Dedifferentiated amniotic fluid mesenchymal stem cell (primary cell): ENCODE measurements around the gene PRKG1.
A peak's percentile ranks its signal among the peaks of the same experiment; 100 is the strongest.
"Not testable (repeated sequence)": the region's sequence is repeated elsewhere in the genome, so short reads cannot be mapped to it uniquely, and the experiment has no call there.

ENCODE experiments used
- DNase-seq: peaks from one replicate; pipeline ENCODE4 v3.0.0-alpha.2; 2016; ENCODE audit errors: extremely low spot score

Gene PRKG1

DNA sequence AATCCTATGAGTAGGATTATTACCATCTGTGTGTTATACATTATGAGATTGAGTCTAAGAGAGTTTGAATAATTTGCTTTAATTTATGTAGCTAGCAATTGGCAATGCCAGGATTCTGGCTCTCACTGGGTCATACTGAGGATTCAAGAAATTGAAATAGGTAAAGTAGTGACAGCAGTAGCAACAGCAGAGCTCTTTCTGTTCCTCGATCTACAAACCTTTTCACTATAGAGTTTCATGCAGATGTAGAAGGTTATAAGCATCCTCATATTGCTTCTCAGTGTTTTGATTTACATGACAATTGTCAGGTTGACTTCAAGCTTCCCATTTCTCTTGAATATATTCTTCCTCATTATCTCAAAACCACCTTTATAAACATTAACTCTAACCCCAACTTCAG is 919.2 kb downstream of the PRKG1 start:
- DNase-seq: no peak

- no peak for DNase-seq
Measured at GRCh38 chr10:51999096-51999495, 924.8 kb downstream of the PRKG1 start.

GRCh38 chr10:52004342-52004949 is 930.2 kb downstream of the PRKG1 start:
- peak; percentile 60 for DNase-seq

GRCh38 chr10:52007091-52007490 is 932.8 kb downstream of the PRKG1 start:
- DNase-seq: no peak

DNA sequence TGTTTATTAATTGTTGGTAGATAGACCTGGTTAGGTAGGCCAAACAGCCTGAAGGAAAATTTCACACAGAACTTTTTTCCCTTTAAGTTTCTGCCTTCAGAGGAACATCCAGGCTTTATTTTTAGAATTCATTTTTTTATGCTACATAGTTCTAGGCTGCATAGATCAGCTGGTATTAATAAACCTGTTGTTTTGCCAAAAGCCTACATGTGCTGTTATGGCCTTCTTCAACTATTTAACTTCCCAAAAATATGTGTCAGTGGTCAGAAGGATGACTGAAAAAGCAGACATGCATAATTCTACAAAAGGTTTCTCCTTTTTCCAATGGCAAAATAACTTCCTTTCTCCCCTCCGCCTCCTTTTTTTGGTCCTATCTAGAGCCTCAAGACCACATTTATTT is 936.8 kb downstream of the PRKG1 start:
- peak; percentile 67 for DNase-seq

DNA sequence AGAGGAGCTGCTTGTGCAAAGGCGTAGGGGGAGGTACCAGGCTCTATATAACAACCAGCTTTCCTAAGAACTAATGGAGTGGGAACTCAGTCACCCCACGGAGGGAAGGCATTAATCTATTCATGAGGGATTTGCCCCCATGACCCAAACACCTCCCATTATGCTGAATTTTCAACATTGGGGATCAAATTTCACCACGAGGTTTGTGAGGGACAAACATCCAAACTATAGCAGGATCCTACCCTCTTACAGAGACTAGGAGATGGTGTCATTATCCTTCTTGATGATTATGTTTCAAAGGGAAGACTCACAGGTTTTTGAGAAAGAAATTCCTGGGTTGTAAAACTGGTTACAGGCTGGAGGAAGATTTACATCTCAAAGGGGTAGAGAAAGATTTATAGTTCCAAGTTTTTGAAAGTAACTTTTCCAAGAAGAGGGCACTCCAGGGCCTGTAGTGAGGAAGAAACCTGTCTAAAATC is 944.8 kb downstream of the PRKG1 start:
- no peak for DNase-seq

DNA sequence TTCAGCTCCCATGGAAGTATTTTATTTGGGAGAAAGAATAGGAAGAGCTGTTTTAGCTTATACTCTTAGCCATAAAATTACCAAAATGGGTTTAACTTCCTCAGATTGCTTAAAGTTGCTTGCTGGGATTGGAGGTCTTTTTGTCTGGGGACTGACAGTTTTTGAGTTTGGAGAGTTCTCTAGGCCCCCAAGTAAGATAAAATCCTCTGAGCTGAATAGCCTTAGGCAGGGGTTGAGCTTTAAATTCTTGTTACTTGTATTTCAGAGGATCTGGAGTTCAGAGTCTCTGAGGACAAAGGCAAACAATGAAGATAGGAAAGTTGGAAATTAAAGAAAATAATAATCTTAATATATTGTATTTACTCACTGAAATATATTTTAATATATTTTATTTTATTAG is 945.4 kb downstream of the PRKG1 start:
- no peak for DNase-seq

DNA sequence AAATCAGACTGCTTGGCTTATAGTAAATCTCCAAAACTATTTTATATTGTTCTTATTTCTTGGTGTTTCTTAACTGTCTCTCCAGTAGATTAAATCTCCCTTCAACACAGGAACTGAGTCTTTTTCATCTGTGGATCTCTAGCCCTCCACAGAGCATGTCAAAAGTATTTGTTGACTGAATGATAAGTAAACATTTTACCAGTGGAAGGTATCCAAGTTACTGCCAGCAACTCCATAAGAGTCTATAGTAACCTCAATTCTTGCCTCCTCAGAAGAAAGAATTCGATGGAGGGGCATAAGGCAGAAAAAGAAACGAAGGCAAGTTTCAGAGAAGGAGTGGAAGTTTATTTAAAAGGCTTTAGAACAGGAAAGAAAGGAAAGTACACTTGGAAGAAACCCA is 945.9 kb downstream of the PRKG1 start:
- DNase-seq: no peak

GRCh38 chr10:52020702-52021101 is 946.4 kb downstream of the PRKG1 start:
- DNase-seq: no peak

DNA sequence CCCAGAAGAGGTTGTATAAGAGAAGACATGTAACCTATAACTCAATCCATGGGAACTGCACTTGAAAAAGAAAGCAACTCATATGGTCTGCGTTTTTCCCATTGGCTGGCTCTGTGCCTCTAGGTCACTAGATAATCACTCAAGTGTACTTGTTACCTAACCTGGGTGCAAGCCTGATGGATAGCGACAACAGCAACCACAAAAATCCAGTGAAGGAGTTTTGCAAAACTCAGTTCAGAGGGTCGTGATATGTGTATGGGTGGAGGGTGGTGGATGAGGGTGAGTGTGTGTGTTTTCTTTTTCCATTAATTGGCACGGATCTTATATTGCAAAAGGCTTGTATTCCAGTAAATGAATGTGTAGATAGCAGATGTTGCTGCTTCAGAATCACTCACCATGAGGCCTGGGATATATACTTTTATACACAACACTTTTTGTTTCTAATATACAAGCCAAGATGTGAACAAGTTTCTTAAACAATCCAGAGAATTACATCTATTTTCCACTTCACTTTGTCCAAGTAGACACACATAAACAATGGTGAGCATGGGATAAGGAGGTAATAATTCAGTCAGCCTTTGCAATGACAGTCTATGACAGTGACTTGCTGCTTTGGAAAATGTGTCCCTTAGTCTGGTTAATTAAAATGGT is 952.9 kb downstream of the PRKG1 start:
- no peak for DNase-seq

DNA sequence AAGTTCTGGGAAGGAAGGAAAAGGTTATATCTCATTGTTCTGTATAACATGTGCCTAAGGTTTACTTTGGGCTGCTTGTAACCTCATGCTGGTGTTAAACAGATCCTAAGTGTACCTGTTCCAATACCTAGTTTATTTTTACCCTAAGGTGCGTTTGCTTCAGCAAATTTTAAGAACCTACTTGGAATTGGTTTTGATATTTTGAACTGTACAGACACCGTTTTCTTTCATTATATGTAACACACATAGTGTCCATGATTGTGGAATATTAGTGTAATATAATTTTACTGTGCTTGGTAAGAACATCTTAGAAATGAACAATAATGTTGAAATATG is 954.2 kb downstream of the PRKG1 start:
- DNase-seq: no peak

DNA sequence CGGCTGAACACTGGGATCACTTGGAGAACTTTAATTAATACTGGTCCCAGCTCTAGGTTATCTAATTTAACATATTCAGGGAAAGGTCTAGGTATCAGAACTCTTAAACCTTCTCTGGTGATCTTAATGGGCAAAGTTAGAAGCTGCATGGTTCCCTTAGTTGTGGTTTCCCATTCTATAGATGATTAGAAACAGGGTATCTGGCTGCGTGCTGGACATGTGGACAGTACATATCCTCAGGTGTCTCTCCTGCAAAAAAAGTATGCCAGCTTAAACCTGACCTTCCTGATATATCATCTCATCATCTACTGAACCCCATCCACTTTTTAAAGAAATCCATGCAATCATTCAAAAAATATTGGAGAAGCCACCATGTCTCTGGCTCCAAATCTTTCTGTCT is 955.3 kb downstream of the PRKG1 start:
- no peak for DNase-seq

DNA sequence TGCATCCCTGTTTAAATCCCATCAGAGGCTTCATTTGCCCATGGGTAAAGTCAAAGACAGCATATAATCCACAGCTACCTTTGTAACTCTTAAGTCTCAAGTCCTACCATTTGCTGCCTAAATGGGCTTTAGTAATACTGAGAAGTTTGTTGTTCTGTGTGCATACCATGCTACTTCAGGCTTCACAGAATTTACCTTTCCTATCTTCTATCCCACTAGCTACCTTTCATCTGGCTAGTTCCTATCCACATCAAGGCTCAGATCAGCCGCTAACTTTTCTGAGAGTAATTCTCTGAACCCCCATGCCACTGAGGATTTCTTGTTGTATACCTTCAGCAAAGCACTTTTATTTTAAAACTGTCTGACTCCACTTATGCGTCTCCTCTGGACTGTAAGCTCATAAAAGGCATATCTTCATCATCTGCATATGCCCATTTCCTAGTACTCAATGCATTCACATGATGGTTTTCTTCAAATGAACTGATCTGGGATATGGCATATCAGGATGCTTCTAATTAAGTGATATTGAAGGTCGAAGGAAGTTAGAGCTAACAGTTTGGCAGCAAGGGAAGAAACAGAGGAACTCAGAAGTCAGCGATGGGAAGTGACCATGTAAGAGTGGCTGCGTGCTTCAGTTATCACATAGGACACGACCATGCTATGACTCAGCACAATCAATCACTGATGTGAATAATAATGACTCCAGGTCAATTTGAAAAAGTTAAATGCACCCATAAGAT is 955.9 kb downstream of the PRKG1 start:
- no peak for DNase-seq

DNA sequence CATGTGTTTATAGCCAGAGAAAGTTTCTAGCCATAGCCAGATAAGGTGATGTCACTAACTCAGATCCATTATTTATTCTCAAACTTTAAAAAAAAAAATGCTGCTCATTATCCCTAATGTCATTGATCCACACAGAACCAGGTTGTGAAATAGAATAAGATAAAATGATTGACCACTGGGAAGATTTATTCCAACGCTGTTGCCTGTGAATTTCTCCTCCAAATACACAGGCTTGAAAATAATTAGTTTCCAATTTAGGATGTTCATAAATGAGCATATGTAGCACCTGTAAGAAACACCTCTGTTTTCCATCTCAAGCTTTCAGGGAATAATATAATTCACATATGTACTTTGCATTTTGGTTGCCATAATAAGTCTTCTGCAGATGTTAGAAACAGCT is 956.7 kb downstream of the PRKG1 start:
- DNase-seq: no peak

DNA sequence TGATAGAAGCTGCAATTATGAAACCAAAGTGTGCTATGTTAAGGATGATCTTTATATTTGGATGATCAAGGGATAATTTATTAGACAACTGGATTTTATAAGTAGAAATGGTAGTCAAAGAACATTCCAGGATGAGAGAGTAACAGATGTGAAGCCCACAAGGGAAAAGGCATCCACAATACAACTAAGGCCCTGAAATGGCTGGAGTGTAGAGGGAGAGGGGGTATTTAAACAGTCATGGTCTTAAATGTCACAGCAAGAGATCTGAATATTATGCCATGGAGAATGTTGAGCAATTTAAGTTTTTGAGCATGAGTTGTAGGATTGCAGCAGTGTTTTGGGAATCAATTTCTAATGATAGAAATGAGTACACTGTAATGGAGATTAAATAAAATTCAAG is 957.5 kb downstream of the PRKG1 start:
- DNase-seq: no peak

DNA sequence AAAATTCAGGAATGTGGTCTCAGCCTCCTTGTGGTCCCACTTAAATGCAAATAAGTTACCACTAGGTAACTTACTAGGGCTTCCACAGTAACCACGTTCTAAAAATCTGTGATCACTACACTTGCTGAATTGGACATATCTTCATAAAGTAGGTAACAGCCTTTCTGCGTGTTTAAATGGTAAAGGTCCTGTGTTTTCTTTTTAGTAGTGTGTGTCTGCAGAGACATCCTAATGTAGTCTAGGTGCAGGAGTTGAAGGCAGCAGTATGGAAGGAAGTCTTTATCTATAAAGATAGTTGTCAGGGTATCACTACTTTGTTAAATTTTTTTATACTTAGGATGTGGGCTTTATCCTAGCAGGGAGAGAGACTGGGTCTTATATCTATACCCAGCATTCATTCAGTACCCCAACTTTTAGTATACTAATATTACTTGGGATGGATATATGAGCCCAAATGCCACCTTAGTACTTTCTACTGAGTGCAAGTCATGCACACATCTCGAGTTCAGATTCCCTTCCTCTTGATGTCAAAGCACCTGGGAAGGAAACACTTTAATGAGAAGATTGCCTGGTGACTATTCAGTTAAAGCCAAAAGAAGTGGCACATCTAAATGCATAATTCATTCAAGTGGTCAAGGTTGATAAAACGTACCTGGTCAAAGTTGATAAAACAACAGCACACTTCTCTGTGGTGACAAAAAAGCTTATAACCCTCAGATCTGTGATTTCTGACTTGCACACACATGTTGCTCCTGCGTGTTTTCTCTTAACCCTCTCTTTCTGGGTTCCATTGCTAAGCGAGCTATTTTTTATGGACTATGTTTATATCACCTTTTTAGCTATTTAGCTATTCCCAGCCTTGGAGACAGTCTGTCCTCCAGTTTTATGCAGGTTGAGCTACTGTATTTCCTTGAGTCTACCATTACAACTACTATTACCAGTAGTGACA is 958.7 kb downstream of the PRKG1 start:
- DNase-seq: no peak

DNA sequence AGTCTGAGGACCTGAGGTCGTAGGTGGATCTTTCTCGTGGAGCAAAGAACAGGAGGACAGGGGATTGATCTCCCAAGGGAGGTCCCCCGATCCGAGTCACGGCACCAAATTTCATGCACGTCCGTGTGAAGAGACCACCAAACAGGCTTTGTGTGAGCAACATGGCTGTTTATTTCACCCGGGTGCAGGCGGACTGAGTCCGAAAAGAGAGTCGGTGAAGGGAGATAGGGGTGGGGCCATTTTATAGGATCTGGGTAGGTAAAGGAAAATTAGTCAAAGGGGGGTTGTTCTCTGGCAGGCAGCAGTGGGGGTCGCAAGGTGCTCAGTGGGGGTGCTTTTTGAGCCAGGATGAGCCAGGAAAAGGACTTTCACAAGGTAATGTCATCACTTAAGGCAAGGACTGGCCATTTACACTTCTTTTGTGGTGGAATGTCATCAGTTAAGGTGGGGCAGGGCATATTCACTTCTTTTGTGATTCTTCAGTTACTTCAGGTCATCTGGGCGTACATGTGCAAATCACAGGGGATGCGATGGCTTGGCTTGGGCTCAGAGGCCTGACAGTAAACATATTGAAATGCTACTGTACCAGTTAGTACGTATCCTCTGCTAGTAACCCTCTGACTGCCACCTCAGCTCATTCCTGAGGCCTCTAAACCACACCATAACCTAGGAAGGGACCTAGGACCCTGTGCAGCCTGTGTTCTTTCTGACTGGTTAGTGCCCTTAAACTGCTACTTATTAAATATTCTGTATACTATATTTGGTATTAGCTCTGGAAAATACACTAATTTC is 964.9 kb downstream of the PRKG1 start:
- not testable (repeated sequence) for DNase-seq

DNA sequence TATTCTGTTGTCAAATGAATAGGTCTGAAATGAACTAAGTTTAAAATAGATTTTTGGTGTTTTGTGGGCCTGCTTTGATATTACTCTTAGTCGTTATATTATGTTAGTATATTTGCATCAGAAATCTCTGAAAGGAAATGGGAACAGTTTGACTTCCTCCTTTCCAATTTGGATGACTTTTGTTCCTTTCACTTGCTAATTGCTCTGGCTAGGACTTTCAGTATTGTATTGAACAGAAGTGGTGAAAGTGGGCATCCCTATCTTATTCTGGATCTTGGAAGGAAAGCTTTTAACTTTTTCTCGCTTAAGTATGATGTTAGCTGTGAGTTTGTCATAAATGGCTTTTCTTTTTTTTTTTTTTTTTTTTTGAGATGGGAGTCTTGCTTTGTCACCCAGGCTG is 966.2 kb downstream of the PRKG1 start:
- DNase-seq: no peak

DNA sequence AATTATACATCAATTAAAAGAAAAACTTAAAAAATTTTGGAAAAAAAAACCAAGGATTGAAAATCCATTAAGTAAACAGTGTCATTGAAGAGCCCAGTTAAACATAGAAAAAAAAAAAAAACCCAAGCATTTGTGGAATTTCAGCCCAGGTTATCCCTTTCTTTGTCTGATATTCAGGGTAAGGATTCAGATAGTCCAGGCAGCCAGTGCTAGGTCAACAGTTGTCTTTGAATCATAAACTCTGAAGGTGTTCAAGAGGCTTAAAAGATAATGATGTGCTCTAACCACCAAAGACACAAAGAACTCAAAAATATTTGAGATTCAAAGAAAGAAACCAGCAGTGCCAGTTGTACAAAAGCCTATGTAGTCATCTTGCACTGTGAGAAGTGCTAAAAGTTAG is 969.5 kb downstream of the PRKG1 start:
- DNase-seq: no peak

- no peak for DNase-seq
Measured at GRCh38 chr10:52048051-52048450, 973.8 kb downstream of the PRKG1 start.

GRCh38 chr10:52050429-52051047 is 976.3 kb downstream of the PRKG1 start:
- no peak for DNase-seq
